Left lung (tissue), 10 donors: ENCODE data around the gene KLRG1. TPM values are rescaled to one million over a fixed set of nuclear protein-coding genes. Genes with fewer than 3 reads are reported as not detected.

Experiments used
- ATAC-seq: fragments of 200-7000 bp; cut with Tn5 transposase; one replicate; pipeline ENCODE4 v1.9.1; 2020; ENCODE audit warnings: moderate library complexity
- DNase-seq, 4 donors: peaks; one replicate each; pipeline ENCODE4 v3.0.0-alpha.2; 2013 to 2020
- H3K27ac ChIP-seq, 2 donors: fragments of 200-600 bp; sonication (generic) in 1 of 2; one replicate each; pipeline versions ENCODE4 v1.5.0 to v1.8.0; 2020 to 2021
- H3K27me3 ChIP-seq, 2 donors: fragments of 200-600 bp; sonication (generic) in 1 of 2; one replicate each; pipeline versions ENCODE4 v1.5.0 to v1.8.0; 2020 to 2021
- H3K36me3 ChIP-seq, 2 donors: fragments of 200-600 bp; sonication (generic) in 1 of 2; one replicate each; pipeline versions ENCODE4 v1.5.0 to v1.8.0; 2020 to 2021
- H3K4me1 ChIP-seq, 2 donors: fragments of 200-600 bp; one replicate each; pipeline ENCODE4 v1.8.0; 2021
- H3K4me3 ChIP-seq, 2 donors: fragments of 200-600 bp; sonication (generic) in 1 of 2; one replicate each; pipeline versions ENCODE4 v1.5.0 to v1.8.0; 2020 to 2021; ENCODE audit warnings: mild to moderate bottlenecking in 1 of 2
- H3K9me3 ChIP-seq, 2 donors: fragments of 200-600 bp; sonication (generic) in 1 of 2; one replicate each; pipeline versions ENCODE4 v1.5.0 to v1.8.0; 2020 to 2021
- CTCF ChIP-seq, 2 donors: fragments of 200-600 bp; sonication (generic) in 1 of 2; IDR thresholded peaks; one replicate each; pipeline versions ENCODE4 v1.5.0 to v1.8.0; 2021; ENCODE audit warnings: antibody characterized with exemption in 2 of 2
- intact Hi-C, 2 donors: fragments of 100-400 bp; cut with DNase I; formaldehyde crosslinking; loops; one replicate each; pipeline versions ENCODE4 v1.11.2 to v1.14.2; 2022
- polyA plus RNA-seq, 6 donors: library from polyadenylated mRNA; unstranded; fragments of 120-200 nt; gene quantifications; one replicate each; pipeline ENCODE4 v1.2.1, GENCODE V29; 2013; ENCODE audit not compliant: insufficient read length in 6 of 6
- total RNA-seq, 2 donors: library from RNA; stranded (reverse); fragmentation: NEBNext Ultra II Directional; extraction: Animal tissue kit (Norgen Biotek cat#: 25700); gene quantifications; one replicate each; pipeline ENCODE4 v1.2.1, GENCODE V29; 2021
- donor health status: DM: no; HTN: yes; CAD: no.
- donor health status: DM: no; HTN: no; CAD: no.

KLRG1 gene
- total and polyA plus RNA-seq, 8 donors: 1.1 to 3.0 (median 1.9) TPM

GRCh38 chr12:9001233-9001632 lies 11.9 kb downstream of the KLRG1 start:
- intact Hi-C loops: no loop called here
- H3K9me3 ChIP-seq: no peaks in the 10 kb centered on the region
- no peaks in the 10 kb centered on the region for H3K36me3 ChIP-seq
- no peaks in the 10 kb centered on the region for H3K4me1 ChIP-seq
- H3K4me3 ChIP-seq: no peak overlapping the region
- ATAC-seq: no peak
- DNase-seq: no peak
- TF ChIP-seq CTCF (IDR thresholded peaks at IDR 0.05): no peak
- no peak overlapping the region for H3K27ac ChIP-seq
- no peaks in the 10 kb centered on the region for H3K27me3 ChIP-seq

GRCh38 chr12:9002335-9002734 lies 13.0 kb downstream of the KLRG1 start:
- DNase-seq (no peak), ATAC-seq (no peak)

GRCh38 chr12:9022592-9022991 lies 33.2 kb downstream of the KLRG1 start:
- TF ChIP-seq CTCF (IDR thresholded peaks at IDR 0.05): no peak
- peaks cover 0 to 15% of the 10 kb centered on the region in 2 donors for H3K9me3 ChIP-seq

More at GRCh38 chr12:9002335-9002734, 13.0 kb downstream of the KLRG1 start:
- intact Hi-C loops: no loop called here
- TF ChIP-seq CTCF (IDR thresholded peaks at IDR 0.05): no peak
- Histone ChIP-seq H3K4me3 (no peak overlapping the region), H3K9me3 (no peaks in the 10 kb centered on the region), H3K4me1 (no peaks in the 10 kb centered on the region), H3K36me3 (no peaks in the 10 kb centered on the region), H3K27ac (no peak overlapping the region), H3K27me3 (no peaks in the 10 kb centered on the region)

GRCh38 chr12:9024512-9024911 lies 35.2 kb downstream of the KLRG1 start:
- TF ChIP-seq CTCF (IDR thresholded peaks at IDR 0.05): no peak
- DNase-seq: no peak
- Histone ChIP-seq H3K27ac (no peak overlapping the region), H3K27me3 (no peaks in the 10 kb centered on the region), H3K4me1 (peaks cover 0 to 3% of the 10 kb centered on the region in 2 donors), H3K9me3 (no peaks in the 10 kb centered on the region), H3K36me3 (no peaks in the 10 kb centered on the region), H3K4me3 (no peak overlapping the region)
- no peak for ATAC-seq
- intact Hi-C loops: no loop called here

More at GRCh38 chr12:9022592-9022991, 33.2 kb downstream of the KLRG1 start:
- no peak for DNase-seq
- ATAC-seq: no peak
- no peak overlapping the region for H3K4me3 ChIP-seq
- H3K27ac ChIP-seq: no peak overlapping the region
- no peaks in the 10 kb centered on the region for H3K36me3 ChIP-seq
- H3K27me3 ChIP-seq: no peaks in the 10 kb centered on the region
- intact Hi-C loops: no loop called here
- H3K4me1 ChIP-seq: peaks cover 0 to 3% of the 10 kb centered on the region in 2 donors

GRCh38 chr12:9027161-9028059 lies 38.1 kb downstream of the KLRG1 start:
- no peak for DNase-seq
- no peak for TF ChIP-seq CTCF (IDR thresholded peaks at IDR 0.05)

More at GRCh38 chr12:9027161-9028059, 38.1 kb downstream of the KLRG1 start:
- peaks cover 0 to 3% of the 10 kb centered on the region in 2 donors for H3K4me1 ChIP-seq
- no peak overlapping the region for H3K27ac ChIP-seq
- no peak for ATAC-seq
- no peaks in the 10 kb centered on the region for H3K9me3 ChIP-seq
- intact Hi-C loops: no loop called here
- H3K27me3 ChIP-seq: no peaks in the 10 kb centered on the region
- H3K36me3 ChIP-seq: no peaks in the 10 kb centered on the region
- no peak overlapping the region for H3K4me3 ChIP-seq
